Peyer's patch (tissue), 4 donors: ENCODE measurements around the gene PHKB.

Source experiments
- POLR2A ChIP-seq, 2 donors: fragments of 450-650 bp; IDR thresholded peaks; one replicate each; pipeline ENCODE4 v1.5.1; 2017; ENCODE audit warnings: antibody characterized with exemption in 2 of 2, mild to moderate bottlenecking in 2 of 2, moderate library complexity in 2 of 2
- TF ChIP-seq, protein P1 (sequence below), 6 experiments: fragments of 450-650 bp in 4 of 6; fragments of 200-600 bp in 2 of 6; sonication (generic) in 1 of 6; IDR thresholded peaks; one replicate each; pipeline ENCODE4 v1.5.1; 2017 to 2019; ENCODE audit warnings: antibody characterized with exemption in 6 of 6, mild to moderate bottlenecking in 3 of 6, moderate library complexity in 1 of 6

- TF ChIP-seq, protein P1, sequence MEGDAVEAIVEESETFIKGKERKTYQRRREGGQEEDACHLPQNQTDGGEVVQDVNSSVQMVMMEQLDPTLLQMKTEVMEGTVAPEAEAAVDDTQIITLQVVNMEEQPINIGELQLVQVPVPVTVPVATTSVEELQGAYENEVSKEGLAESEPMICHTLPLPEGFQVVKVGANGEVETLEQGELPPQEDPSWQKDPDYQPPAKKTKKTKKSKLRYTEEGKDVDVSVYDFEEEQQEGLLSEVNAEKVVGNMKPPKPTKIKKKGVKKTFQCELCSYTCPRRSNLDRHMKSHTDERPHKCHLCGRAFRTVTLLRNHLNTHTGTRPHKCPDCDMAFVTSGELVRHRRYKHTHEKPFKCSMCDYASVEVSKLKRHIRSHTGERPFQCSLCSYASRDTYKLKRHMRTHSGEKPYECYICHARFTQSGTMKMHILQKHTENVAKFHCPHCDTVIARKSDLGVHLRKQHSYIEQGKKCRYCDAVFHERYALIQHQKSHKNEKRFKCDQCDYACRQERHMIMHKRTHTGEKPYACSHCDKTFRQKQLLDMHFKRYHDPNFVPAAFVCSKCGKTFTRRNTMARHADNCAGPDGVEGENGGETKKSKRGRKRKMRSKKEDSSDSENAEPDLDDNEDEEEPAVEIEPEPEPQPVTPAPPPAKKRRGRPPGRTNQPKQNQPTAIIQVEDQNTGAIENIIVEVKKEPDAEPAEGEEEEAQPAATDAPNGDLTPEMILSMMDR (IDR thresholded peaks at IDR 0.05), result no peak
- no peak for TF ChIP-seq POLR2A (IDR thresholded peaks at IDR 0.05)
These were observed 211.3 kb downstream of the PHKB start for GRCh38 chr16:47672475-47672874.
